ENCODE measurements around the gene TMEM247.

- no peak for TF ChIP-seq CTCF (IDR thresholded peaks at IDR 0.05)
- TF ChIP-seq POLR2AphosphoS5 (IDR thresholded peaks at IDR 0.05), result no peak
- no peak for TF ChIP-seq POLR2A (IDR thresholded peaks at IDR 0.05)
Measured at GRCh38 chr2:46436800-46437199, 42.6 kb upstream of the TMEM247 start.
